Sigmoid colon (tissue), 7 donors: ENCODE results near the gene P3R3URF. TPM values are rescaled to one million over a fixed set of nuclear protein-coding genes. Genes with fewer than 3 reads are reported as not detected.

Source experiments
- DNase-seq: peaks from one replicate; pipeline ENCODE4 v3.0.0-alpha.2; 2019
- H3K27ac ChIP-seq, 4 donors: fragments of 200-600 bp; sonication (generic); one replicate each; pipeline ENCODE4 v1.5.1; 2016 to 2019; ENCODE audit warnings: mild to moderate bottlenecking in 1 of 4
- H3K27me3 ChIP-seq, 3 donors: fragments of 200-600 bp; sonication (generic); one replicate each; pipeline ENCODE4 v1.5.1; 2019; ENCODE audit warnings: mild to moderate bottlenecking in 1 of 3
- H3K36me3 ChIP-seq, 4 donors: fragments of 200-600 bp; sonication (generic); one replicate each; pipeline ENCODE4 v1.5.1; 2016 to 2019
- H3K4me1 ChIP-seq, 4 donors: fragments of 200-600 bp; sonication (generic); one replicate each; pipeline ENCODE4 v1.5.1; 2017 to 2019
- H3K4me3 ChIP-seq, 4 donors: fragments of 200-600 bp; sonication (generic); one replicate each; pipeline ENCODE4 v1.5.1; 2017 to 2019; ENCODE audit warnings: mild to moderate bottlenecking in 2 of 4, moderate library complexity in 1 of 4
- H3K9me3 ChIP-seq, 4 donors: fragments of 200-600 bp in 3 of 4; sonication (generic) in 3 of 4; one replicate each; pipeline versions ENCODE4 v1.5.1 to v1.6.1; 2013 to 2019
- EP300 ChIP-seq, 4 donors: sonication (generic); formaldehyde crosslinking; IDR thresholded peaks; one replicate each; pipeline ENCODE4 v1.6.1; 2017; ENCODE audit warnings: antibody characterized with exemption in 4 of 4
- POLR2A ChIP-seq, 2 donors: fragments of 450-650 bp; IDR thresholded peaks; one replicate each; pipeline ENCODE4 v1.6.1; 2016; ENCODE audit warnings: antibody characterized with exemption in 2 of 2, mild to moderate bottlenecking in 2 of 2, moderate library complexity in 2 of 2
- POLR2AphosphoS5 ChIP-seq, 4 donors: sonication (generic); formaldehyde crosslinking; IDR thresholded peaks; one replicate each; pipeline ENCODE4 v1.6.1; 2017; ENCODE audit warnings: antibody characterized with exemption in 4 of 4
- WGBS, 2 donors: extraction: QIAGEN DNeasy Blood & Tissue Kit; methylation state at CpG; one replicate each; pipeline ENCODE4 v1.1.7; 2013; 5-methylcytosine and 5-hydroxymethylcytosine counted together
- intact Hi-C: fragments of 100-400 bp; cut with DNase I; formaldehyde crosslinking; loops from one replicate; pipeline ENCODE4 v1.15.1; 2023
- polyA plus RNA-seq, 3 donors: library from polyadenylated mRNA; stranded (reverse); fragments of 200-250 nt; gene quantifications; one replicate each; pipeline ENCODE4 v1.2.3, GENCODE V29; 2013
- total RNA-seq, 4 donors: library from RNA; depleted of rRNA; stranded (reverse); fragments of >200 nt; gene quantifications; one replicate each; pipeline ENCODE4 v1.1.0, GENCODE V29; 2016
- TF ChIP-seq, protein P1 (sequence below), 4 experiments: fragments of 450-650 bp in 3 of 4; fragments of 200-600 bp in 1 of 4; IDR thresholded peaks; one replicate each; pipeline ENCODE4 v1.5.1; 2016 to 2019; ENCODE audit warnings: antibody characterized with exemption in 4 of 4, mild to moderate bottlenecking in 3 of 4, moderate library complexity in 2 of 4
- donor health status: healthy with polysubstance abuse.
- donor health status: Bipolar disorder and iron deficiency.
- donor health status: healthy.

P3R3URF gene
- total and polyA plus RNA-seq, 7 donors: not detected

- no peak overlapping the region for H3K27ac ChIP-seq
- TF ChIP-seq POLR2AphosphoS5 (IDR thresholded peaks at IDR 0.05) (no peak), POLR2A (IDR thresholded peaks at IDR 0.05) (no peak), EP300 (IDR thresholded peaks at IDR 0.05) (no peak)
- TF ChIP-seq, protein P1, sequence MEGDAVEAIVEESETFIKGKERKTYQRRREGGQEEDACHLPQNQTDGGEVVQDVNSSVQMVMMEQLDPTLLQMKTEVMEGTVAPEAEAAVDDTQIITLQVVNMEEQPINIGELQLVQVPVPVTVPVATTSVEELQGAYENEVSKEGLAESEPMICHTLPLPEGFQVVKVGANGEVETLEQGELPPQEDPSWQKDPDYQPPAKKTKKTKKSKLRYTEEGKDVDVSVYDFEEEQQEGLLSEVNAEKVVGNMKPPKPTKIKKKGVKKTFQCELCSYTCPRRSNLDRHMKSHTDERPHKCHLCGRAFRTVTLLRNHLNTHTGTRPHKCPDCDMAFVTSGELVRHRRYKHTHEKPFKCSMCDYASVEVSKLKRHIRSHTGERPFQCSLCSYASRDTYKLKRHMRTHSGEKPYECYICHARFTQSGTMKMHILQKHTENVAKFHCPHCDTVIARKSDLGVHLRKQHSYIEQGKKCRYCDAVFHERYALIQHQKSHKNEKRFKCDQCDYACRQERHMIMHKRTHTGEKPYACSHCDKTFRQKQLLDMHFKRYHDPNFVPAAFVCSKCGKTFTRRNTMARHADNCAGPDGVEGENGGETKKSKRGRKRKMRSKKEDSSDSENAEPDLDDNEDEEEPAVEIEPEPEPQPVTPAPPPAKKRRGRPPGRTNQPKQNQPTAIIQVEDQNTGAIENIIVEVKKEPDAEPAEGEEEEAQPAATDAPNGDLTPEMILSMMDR (IDR thresholded peaks at IDR 0.05): no peak
- intact Hi-C loops: no loop called here
- DNase-seq: no peak
- no peaks in the 10 kb centered on the region for H3K9me3 ChIP-seq
- H3K4me3 ChIP-seq: no peak overlapping the region
- WGBS, 2 donors: 95% methylated on average over 10 of the region's 10 CpGs
- no peaks in the 10 kb centered on the region for H3K27me3 ChIP-seq
- H3K36me3 ChIP-seq: peaks cover 8 to 94% (median 35%) of the 10 kb centered on the region in 4 donors
- H3K4me1 ChIP-seq: peaks cover 0 to 9% (median 7%) of the 10 kb centered on the region in 4 donors
These were observed 15.9 kb upstream of the P3R3URF start for GRCh38 chr1:46192171-46192570.

DNA sequence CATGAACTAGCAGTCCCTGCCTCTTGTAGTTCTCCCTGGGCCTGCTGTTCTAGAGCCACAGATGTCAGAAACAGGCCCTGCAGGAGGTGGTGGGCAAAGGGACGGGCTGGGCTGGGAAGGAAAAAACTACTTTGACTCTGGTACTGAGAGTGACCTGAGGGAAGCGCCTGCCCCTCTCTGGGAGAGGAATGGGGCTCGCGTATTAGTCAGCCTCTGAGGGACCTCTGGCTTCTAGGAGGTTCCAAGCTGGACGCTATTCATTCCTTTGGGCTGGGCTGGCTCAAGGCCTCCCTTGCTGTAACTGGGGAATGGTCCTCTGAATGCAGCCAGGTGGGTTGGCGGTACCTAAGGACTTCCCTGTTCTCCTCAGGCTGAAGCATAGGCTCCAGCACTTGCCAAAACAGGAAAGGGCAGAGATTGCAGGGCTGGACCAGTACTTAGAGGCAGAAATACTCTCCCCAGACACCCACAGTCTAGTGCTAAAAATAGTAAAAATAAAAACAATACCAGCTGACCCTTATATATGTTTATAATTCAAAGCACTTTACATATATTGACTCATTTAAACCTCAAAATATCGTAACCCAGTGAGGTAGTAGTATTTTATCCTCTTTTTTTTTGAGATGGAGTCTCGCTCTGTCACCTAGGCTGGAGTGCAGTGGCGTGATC lies 14.9 kb upstream of the P3R3URF start:
- TF ChIP-seq POLR2A (IDR thresholded peaks at IDR 0.05): no peak
- TF ChIP-seq POLR2AphosphoS5 (IDR thresholded peaks at IDR 0.05): no peak
- no peak for TF ChIP-seq EP300 (IDR thresholded peaks at IDR 0.05)
- TF ChIP-seq, protein P1 (IDR thresholded peaks at IDR 0.05): no peak
- 93 to 95% methylated on average over 9 of the region's 9 CpGs for WGBS, 2 donors
- Histone ChIP-seq H3K4me1 (no peaks in the 10 kb centered on the region), H3K4me3 (no peak overlapping the region), H3K27ac (no peak overlapping the region), H3K27me3 (no peaks in the 10 kb centered on the region), H3K9me3 (no peaks in the 10 kb centered on the region), H3K36me3 (peaks cover 8 to 87% (median 35%) of the 10 kb centered on the region in 4 donors)
- intact Hi-C loops: no loop called here
- DNase-seq: no peak

- H3K27ac ChIP-seq: no peak overlapping the region
- intact Hi-C loops: no loop called here
- DNase-seq: no peak
- 81 to 92% methylated on average over 3 of the region's 3 CpGs for WGBS, 2 donors
- no peaks in the 10 kb centered on the region for H3K27me3 ChIP-seq
- H3K9me3 ChIP-seq: no peaks in the 10 kb centered on the region
- peaks cover 8 to 81% (median 33%) of the 10 kb centered on the region in 4 donors for H3K36me3 ChIP-seq
- no peaks in the 10 kb centered on the region for H3K4me1 ChIP-seq
- no peak for TF ChIP-seq EP300 (IDR thresholded peaks at IDR 0.05)
- no peak for TF ChIP-seq POLR2AphosphoS5 (IDR thresholded peaks at IDR 0.05)
- no peak for TF ChIP-seq POLR2A (IDR thresholded peaks at IDR 0.05)
- TF ChIP-seq, protein P1 (IDR thresholded peaks at IDR 0.05): no peak
- H3K4me3 ChIP-seq: no peak overlapping the region
These were observed 14.3 kb upstream of the P3R3URF start for GRCh38 chr1:46190539-46190938.

DNA sequence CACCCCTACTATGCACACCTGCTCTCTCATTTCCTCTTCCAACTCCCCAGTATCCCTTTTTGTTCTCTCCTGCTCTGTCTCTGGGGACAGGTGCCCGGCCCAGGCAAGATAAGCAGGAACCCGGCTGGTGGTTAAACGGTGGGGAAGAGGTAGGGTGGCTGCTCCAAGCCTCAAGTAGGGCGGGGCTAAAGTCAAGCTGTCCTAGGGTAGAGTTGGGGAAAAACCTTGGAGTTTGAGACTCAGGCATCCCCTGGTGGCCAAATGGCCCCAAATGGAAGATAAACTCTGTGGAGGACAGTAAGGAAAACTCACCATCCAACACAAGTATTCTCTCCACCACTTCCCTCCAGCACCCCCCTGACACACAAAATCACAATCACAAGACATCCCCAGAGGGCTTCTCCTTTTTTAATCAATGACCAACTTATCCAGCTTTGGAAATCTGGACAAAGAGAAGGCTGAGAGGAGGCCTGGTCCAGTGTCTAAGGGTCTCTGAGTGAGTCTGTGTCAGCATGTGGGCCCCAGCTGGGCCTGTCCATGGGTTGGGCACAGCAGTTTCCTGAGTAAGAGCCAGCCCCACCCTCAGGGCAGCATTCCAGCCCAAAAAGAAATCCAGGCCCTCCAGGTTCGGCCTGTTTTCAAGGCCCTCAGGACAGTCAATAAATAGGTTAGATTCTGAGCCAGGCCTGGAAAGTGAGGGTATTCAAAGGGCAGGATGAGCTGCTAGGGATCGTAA lies 12.2 kb upstream of the P3R3URF start:
- no peaks in the 10 kb centered on the region for H3K27me3 ChIP-seq
- H3K9me3 ChIP-seq: no peaks in the 10 kb centered on the region
- intact Hi-C loops: no loop called here
- peaks cover 0 to 7% (median under 1%) of the 10 kb centered on the region in 4 donors for H3K4me1 ChIP-seq
- H3K36me3 ChIP-seq: peaks cover 8 to 60% (median 28%) of the 10 kb centered on the region in 4 donors
- WGBS, 2 donors: 22 to 68% methylated on average over 6 of the region's 6 CpGs
- peak overlapping the region in 2 of 4 donors; percentile 13 to 32 for H3K27ac ChIP-seq
- DNase-seq: no peak
- TF ChIP-seq POLR2A (IDR thresholded peaks at IDR 0.05) (no peak), EP300 (IDR thresholded peaks at IDR 0.05) (no peak), POLR2AphosphoS5 (IDR thresholded peaks at IDR 0.05) (no peak)
- TF ChIP-seq, protein P1 (IDR thresholded peaks at IDR 0.05): no peak
- H3K4me3 ChIP-seq: no peak overlapping the region
